Effector memory CD4-positive, alpha-beta T cell (primary cell): ENCODE data around the gene RBMS3.

Source experiments
- DNase-seq, 3 donors: peaks; one replicate each; pipeline ENCODE4 v3.0.0-alpha.2; 2020
- H3K27ac ChIP-seq: 2 replicates; pipeline ENCODE4 v1.7.0; 2013; ENCODE audit warnings: mild to moderate bottlenecking, low read length, moderate library complexity; ENCODE audit not compliant: insufficient read depth, poor library complexity, severe bottlenecking
- H3K27me3 ChIP-seq: replicated peaks from 2 replicates; pipeline ENCODE4 v1.7.0; 2013; ENCODE audit warnings: mild to moderate bottlenecking, low read length; ENCODE audit not compliant: insufficient read depth, control insufficient read depth, poor library complexity, severe bottlenecking
- H3K36me3 ChIP-seq: 2 replicates; pipeline ENCODE4 v1.7.0; 2013; ENCODE audit warnings: mild to moderate bottlenecking, low read length, moderate library complexity; ENCODE audit not compliant: control insufficient read depth, insufficient read depth
- H3K4me1 ChIP-seq: 2 replicates; pipeline ENCODE4 v1.7.0; 2013; ENCODE audit warnings: low read length, mild to moderate bottlenecking; ENCODE audit not compliant: control insufficient read depth, insufficient read depth, poor library complexity, severe bottlenecking
- H3K4me3 ChIP-seq: 2 replicates; pipeline ENCODE4 v1.7.0; 2013; ENCODE audit warnings: low read length, low read depth, mild to moderate bottlenecking; ENCODE audit not compliant: insufficient read depth, poor library complexity, severe bottlenecking
- H3K9me3 ChIP-seq: 2 replicates; pipeline ENCODE4 v1.7.0; 2013; ENCODE audit warnings: mild to moderate bottlenecking, low read length, moderate library complexity; ENCODE audit not compliant: control insufficient read depth

Gene RBMS3

DNA sequence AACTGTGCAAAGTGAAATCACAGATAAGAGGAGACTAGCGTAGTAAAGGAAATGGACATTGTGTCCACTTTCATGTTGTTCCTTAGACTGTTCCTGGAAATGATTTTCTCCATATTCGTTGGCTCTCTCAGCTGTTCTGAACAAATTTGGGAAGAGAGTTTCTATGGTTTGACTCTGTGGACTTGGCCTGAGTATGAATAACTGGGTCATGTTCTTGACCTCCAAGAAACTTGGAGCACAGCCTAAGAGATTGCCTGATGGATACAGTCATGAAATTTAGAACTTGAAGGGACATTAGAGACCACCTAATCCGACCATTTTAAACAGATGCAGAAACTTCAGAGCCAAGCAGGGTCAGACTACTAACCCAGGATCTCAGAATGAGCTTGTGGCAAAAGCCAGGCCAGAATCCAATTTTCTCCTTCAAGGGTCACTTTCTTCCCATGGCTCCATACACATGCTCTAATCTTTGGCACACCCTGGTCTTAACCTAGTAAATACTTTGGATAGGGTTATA is 430.4 kb downstream of the RBMS3 start:
- H3K4me3 ChIP-seq, result no peak overlapping the region
- no peak overlapping the region for H3K27ac ChIP-seq
- no peak for DNase-seq
- no peaks in the 10 kb centered on the region for H3K27me3 ChIP-seq
- no peaks in the 10 kb centered on the region for H3K36me3 ChIP-seq
- H3K4me1 ChIP-seq, result no peaks in the 10 kb centered on the region
- H3K9me3 ChIP-seq, result no peaks in the 10 kb centered on the region

DNA sequence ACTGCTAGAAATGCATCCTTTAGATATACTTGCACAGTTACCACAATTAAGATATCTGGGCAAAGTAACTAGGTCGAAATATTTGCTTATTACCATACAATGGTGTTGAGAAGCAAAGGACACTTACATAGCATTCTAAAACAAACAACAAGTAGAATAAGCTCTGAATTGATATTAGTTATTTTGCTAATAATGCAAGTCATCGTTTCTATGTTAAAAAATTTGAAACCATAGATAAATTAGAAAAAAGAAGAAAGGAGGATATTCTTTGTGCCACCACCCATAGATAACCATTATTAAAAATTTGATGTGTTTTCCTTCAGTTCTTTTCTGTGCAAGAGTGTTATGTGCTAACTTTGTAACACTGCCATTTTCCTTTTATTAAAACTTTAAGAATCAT is 435.3 kb downstream of the RBMS3 start:
- H3K4me1 ChIP-seq, result no peaks in the 10 kb centered on the region
- H3K36me3 ChIP-seq, result no peaks in the 10 kb centered on the region
- no peak overlapping the region for H3K27ac ChIP-seq
- no peaks in the 10 kb centered on the region for H3K9me3 ChIP-seq
- H3K4me3 ChIP-seq, result no peak overlapping the region
- H3K27me3 ChIP-seq, result no peaks in the 10 kb centered on the region
- DNase-seq, result no peak

DNA sequence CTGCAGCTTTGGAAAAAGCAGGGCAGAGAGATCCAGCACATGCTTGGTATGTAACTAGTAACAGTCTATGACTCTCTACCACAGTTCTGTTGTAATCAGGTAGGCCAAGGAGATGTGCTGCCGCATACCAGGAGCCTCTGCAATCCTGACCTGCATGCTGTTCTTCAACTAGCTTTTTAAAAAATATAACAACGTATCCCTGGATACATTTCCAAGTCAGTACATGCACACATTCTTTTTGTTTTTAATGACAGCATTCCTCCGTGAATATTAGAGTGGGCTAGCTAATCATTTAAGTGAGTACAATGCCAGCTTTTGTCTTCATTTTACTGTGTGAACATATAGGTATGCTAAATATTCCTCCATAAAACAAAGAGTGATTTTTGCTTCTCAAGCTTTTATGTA is 437.8 kb downstream of the RBMS3 start:
- H3K4me1 ChIP-seq, result no peaks in the 10 kb centered on the region
- H3K9me3 ChIP-seq, result no peaks in the 10 kb centered on the region
- no peaks in the 10 kb centered on the region for H3K27me3 ChIP-seq
- no peak for DNase-seq
- H3K27ac ChIP-seq, result no peak overlapping the region
- no peak overlapping the region for H3K4me3 ChIP-seq
- no peaks in the 10 kb centered on the region for H3K36me3 ChIP-seq

DNA sequence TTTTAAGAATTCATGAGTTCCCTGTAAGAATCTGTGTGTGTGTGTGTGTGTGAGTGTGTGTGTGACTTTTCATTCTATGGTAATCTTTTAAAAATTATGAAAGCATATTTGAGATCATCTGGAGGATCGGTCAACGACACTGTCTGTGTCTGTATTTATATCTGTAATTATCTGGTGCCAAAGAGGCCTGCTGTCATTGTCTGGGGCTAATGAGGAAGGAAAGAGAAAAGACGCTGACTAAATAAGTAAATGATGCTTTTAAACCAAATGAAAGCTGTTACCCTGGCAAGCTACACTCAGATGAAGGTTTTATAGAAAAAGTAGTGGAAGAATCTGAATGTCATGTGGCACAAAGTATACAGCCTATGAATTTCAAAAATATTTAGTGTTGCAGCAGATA is 439.8 kb downstream of the RBMS3 start:
- Histone ChIP-seq H3K36me3 (no peaks in the 10 kb centered on the region), H3K9me3 (no peaks in the 10 kb centered on the region), H3K4me3 (no peak overlapping the region), H3K4me1 (no peaks in the 10 kb centered on the region), H3K27ac (no peak overlapping the region), H3K27me3 (no peaks in the 10 kb centered on the region)
- DNase-seq, result no peak

- Histone ChIP-seq H3K4me1 (no peaks in the 10 kb centered on the region), H3K27ac (no peak overlapping the region), H3K36me3 (no peaks in the 10 kb centered on the region), H3K9me3 (no peaks in the 10 kb centered on the region), H3K27me3 (no peaks in the 10 kb centered on the region), H3K4me3 (no peak overlapping the region)
- DNase-seq, result no peak
Observed at GRCh38 chr3:29721789-29722188, 440.9 kb downstream of the RBMS3 start.

GRCh38 chr3:29731050-29731449 is 450.2 kb downstream of the RBMS3 start:
- no peak overlapping the region for H3K27ac ChIP-seq
- H3K4me1 ChIP-seq, result no peaks in the 10 kb centered on the region
- no peak overlapping the region for H3K4me3 ChIP-seq
- H3K36me3 ChIP-seq, result no peaks in the 10 kb centered on the region
- H3K27me3 ChIP-seq, result no peaks in the 10 kb centered on the region
- H3K9me3 ChIP-seq, result no peaks in the 10 kb centered on the region
- no peak for DNase-seq

DNA sequence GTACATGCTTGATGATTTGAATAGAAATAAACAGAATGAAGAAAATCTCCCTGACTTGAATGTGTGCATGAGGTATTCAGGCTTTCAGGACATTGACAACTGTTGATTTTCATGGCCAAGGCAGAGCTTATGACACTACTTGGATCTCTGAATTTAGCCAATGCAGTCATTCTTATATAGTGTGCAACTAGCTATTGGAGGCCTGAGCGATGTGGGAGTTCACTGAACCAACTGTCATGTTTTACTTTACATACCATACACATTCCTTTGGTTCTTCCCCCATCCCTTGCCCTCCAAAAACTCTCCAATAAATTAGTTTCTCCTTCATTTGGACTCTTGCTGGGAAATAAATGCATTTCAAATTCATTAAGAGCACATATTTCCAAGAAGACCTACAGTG is 460.4 kb downstream of the RBMS3 start:
- H3K27me3 ChIP-seq, result no peaks in the 10 kb centered on the region
- H3K9me3 ChIP-seq, result no peaks in the 10 kb centered on the region
- no peaks in the 10 kb centered on the region for H3K4me1 ChIP-seq
- no peak for DNase-seq
- no peak overlapping the region for H3K27ac ChIP-seq
- H3K36me3 ChIP-seq, result no peaks in the 10 kb centered on the region
- no peak overlapping the region for H3K4me3 ChIP-seq

DNA sequence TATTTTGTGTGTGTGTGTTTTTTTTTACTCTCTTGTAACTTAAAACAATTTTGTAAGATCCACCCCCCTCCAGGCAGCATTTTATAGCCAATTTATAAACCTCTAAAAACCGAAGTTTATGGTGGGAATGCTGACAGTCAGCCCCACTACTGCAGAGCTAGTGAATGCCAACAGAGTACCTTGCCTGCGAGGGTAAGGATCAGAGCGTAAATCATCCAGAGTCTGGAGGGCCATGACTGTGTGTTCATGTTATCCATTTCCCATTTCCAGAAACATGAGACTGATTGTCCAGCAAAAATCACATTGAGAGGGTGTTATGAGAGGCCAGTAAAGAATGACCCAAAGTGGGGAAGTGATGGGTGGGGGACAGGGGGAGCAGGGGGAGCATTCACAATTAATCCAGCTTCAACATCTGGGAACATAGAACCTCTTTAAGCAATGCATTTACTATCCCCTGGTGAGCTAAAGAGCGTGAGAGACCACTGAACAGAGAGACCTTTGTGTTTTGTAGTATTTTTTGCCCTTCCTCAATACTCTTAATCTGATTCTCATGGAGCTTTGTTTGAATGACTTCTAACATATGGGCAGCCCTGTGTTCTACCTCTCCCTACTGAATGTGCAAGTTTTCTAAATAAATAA is 464.5 kb downstream of the RBMS3 start:
- no peak for DNase-seq
- Histone ChIP-seq H3K4me1 (no peaks in the 10 kb centered on the region), H3K27ac (no peak overlapping the region), H3K4me3 (no peak overlapping the region), H3K9me3 (no peaks in the 10 kb centered on the region), H3K27me3 (no peaks in the 10 kb centered on the region), H3K36me3 (no peaks in the 10 kb centered on the region)

DNA sequence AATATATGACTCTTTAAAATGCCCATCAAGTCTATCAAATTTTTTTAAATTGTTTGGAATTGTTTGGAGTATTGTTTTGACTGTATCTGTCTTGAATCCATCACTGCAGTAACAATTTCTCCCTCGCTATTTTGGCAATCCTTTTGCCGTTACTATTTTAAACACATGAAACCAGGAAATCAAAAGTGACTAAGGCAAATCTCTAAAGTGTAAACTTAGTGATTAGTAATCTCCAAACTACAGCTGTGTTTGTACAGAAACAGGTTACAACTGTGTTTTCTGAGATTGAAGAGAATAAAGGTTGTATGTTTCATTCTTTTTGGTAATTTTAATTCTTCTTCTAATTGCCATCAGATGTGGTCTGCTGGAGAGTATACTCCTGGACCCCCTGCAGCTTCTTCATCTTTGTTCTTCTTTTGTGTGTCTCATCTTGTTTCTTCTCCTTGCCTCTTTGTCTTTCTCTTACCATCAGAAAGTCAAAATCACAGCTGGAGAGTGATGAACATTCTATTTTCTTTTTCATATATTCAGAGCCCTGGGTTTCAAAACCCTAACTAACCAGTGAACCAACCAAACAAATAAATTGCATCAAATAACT is 465.4 kb downstream of the RBMS3 start:
- H3K9me3 ChIP-seq, result no peaks in the 10 kb centered on the region
- no peak for DNase-seq
- no peaks in the 10 kb centered on the region for H3K4me1 ChIP-seq
- H3K36me3 ChIP-seq, result no peaks in the 10 kb centered on the region
- H3K27me3 ChIP-seq, result no peaks in the 10 kb centered on the region
- H3K4me3 ChIP-seq, result no peak overlapping the region
- H3K27ac ChIP-seq, result no peak overlapping the region

DNA sequence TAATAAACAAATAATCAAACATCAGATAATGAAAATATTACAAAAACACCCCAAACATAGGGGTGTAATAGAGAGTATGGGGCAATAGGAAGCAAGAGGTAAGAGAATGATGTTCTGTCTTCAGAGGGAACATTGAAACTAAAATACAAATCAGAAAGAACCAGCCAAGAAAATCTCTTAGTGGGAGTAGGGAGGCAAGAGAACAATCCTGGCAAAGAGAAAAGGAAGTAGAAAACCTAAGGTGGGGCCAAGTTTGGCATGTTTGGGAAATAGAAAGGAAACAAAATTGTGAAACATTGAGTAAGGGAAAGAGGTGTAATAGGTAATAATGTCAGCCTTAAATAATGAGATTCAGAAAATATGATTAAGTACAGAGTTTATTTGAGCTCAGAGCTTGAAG is 467.1 kb downstream of the RBMS3 start:
- no peak for DNase-seq
- Histone ChIP-seq H3K9me3 (no peaks in the 10 kb centered on the region), H3K4me3 (no peak overlapping the region), H3K36me3 (no peaks in the 10 kb centered on the region), H3K4me1 (no peaks in the 10 kb centered on the region), H3K27me3 (no peaks in the 10 kb centered on the region), H3K27ac (no peak overlapping the region)
